Thoracic aorta (tissue), 2 donors: ENCODE results near the gene NLRP3. TPM values are rescaled to one million over a fixed set of nuclear protein-coding genes. Genes with fewer than 3 reads are reported as not detected.
"Not testable (repeated sequence)": the region's sequence is repeated elsewhere in the genome, so short reads cannot be mapped to it uniquely, and the experiment has no call there.

ENCODE experiments used
- ATAC-seq: fragments of 150-250 bp; one replicate; pipeline ENCODE4 v1.8.0; 2017; ENCODE audit warnings: low read depth; ENCODE audit not compliant: insufficient number of reproducible peaks, low FRiP score
- DNase-seq: peaks from one replicate; pipeline ENCODE4 v3.0.0-alpha.2; 2020; ENCODE audit warnings: low spot score
- H3K27ac ChIP-seq, 2 donors: fragments of 200-600 bp; sonication (generic); 1 replicate in 1 of 2; 2 replicates in 1 of 2; pipeline ENCODE4 v1.5.1; 2016; ENCODE audit warnings: mild to moderate bottlenecking in 2 of 2, moderate library complexity in 2 of 2
- H3K27me3 ChIP-seq: fragments of 200-600 bp; sonication (generic); replicated peaks from 2 replicates; pipeline ENCODE4 v1.6.0; 2016; ENCODE audit warnings: mild to moderate bottlenecking; ENCODE audit not compliant: insufficient read depth
- H3K36me3 ChIP-seq: fragments of 200-600 bp; sonication (generic); one replicate; pipeline ENCODE4 v1.5.1; 2016
- H3K4me1 ChIP-seq, 2 donors: fragments of 200-600 bp; sonication (generic); 1 replicate in 1 of 2; 2 replicates in 1 of 2; pipeline versions ENCODE4 v1.5.1 to v1.6.0; 2016; ENCODE audit warnings: low read depth in 2 of 2, mild to moderate bottlenecking in 1 of 2; ENCODE audit not compliant: control insufficient read depth in 1 of 2
- H3K4me3 ChIP-seq: fragments of 200-600 bp; sonication (generic); 2 replicates; pipeline ENCODE4 v1.5.1; 2016; ENCODE audit warnings: mild to moderate bottlenecking
- H3K9me3 ChIP-seq: fragments of 200-600 bp; sonication (generic); 2 replicates; pipeline ENCODE4 v1.5.1; 2016
- CTCF ChIP-seq: fragments of 200-600 bp; sonication (generic); IDR thresholded peaks from one replicate; pipeline ENCODE4 v1.5.1; 2019; ENCODE audit warnings: antibody characterized with exemption
- total RNA-seq, 2 donors: library from RNA; depleted of rRNA; stranded (reverse); fragments of >200 nt; gene quantifications; one replicate each; pipeline versions ENCODE4 v1.1.0 to v1.2.3, GENCODE V29; 2016

Gene NLRP3
- total RNA-seq, 2 donors from 2014 or later: 5.1 to 8.9 TPM

- no peak for TF ChIP-seq CTCF
- DNase-seq (no peak), ATAC-seq (no peak)
- Histone ChIP-seq H3K4me3 (no peak overlapping the region), H3K27ac (no peak overlapping the region), H3K27me3 (no peaks in the 10 kb centered on the region), H3K9me3 (no peaks in the 10 kb centered on the region), H3K36me3 (no peaks in the 10 kb centered on the region), H3K4me1 (peaks cover 3 to 15% of the 10 kb centered on the region in 2 donors)
These were observed 44.9 kb upstream of the NLRP3 start for GRCh38 chr1:247370786-247371732.

GRCh38 chr1:247371801-247372259 lies 44.1 kb upstream of the NLRP3 start:
- Histone ChIP-seq H3K4me3 (no peak overlapping the region), H3K36me3 (no peaks in the 10 kb centered on the region), H3K9me3 (no peaks in the 10 kb centered on the region), H3K27ac (no peak overlapping the region), H3K4me1 (peaks cover 3 to 15% of the 10 kb centered on the region in 2 donors), H3K27me3 (no peaks in the 10 kb centered on the region)
- DNase-seq (no peak), ATAC-seq (no peak)
- TF ChIP-seq CTCF: no peak

GRCh38 chr1:247373721-247374141 lies 42.2 kb upstream of the NLRP3 start:
- Histone ChIP-seq H3K36me3 (no peaks in the 10 kb centered on the region), H3K4me1 (peaks cover 0 to 4% of the 10 kb centered on the region in 2 donors), H3K27me3 (no peaks in the 10 kb centered on the region), H3K27ac (no peak overlapping the region), H3K9me3 (no peaks in the 10 kb centered on the region), H3K4me3 (peak overlapping the region; percentile 62)
- ATAC-seq (no peak), DNase-seq (no peak)
- TF ChIP-seq CTCF: peak; percentile 44

GRCh38 chr1:247374651-247375334 lies 41.2 kb upstream of the NLRP3 start:
- H3K27ac ChIP-seq, H3K27me3 ChIP-seq, H3K9me3 ChIP-seq, DNase-seq, H3K36me3 ChIP-seq, H3K4me1 ChIP-seq, ATAC-seq, H3K4me3 ChIP-seq: not testable (repeated sequence)

GRCh38 chr1:247375747-247376146 lies 40.2 kb upstream of the NLRP3 start:
- Histone ChIP-seq H3K27me3 (no peaks in the 10 kb centered on the region), H3K4me1 (peaks cover 0 to 4% of the 10 kb centered on the region in 2 donors), H3K36me3 (no peaks in the 10 kb centered on the region), H3K9me3 (no peaks in the 10 kb centered on the region), H3K27ac (no peak overlapping the region), H3K4me3 (no peak overlapping the region)
- no peak for TF ChIP-seq CTCF
- DNase-seq (no peak), ATAC-seq (no peak)
